Adrenal gland (tissue), 5 donors: Measurements from ENCODE around the gene SPINT1.

ENCODE experiments used
- CTCF ChIP-seq, 6 experiments: fragments of 450-650 bp in 4 of 6; fragments of 200-600 bp in 2 of 6; sonication (generic) in 1 of 6; IDR thresholded peaks; 1 replicate in 5 of 6; 2 replicates in 1 of 6; pipeline versions ENCODE4 v1.5.1 to v1.8.0; 2016 to 2021; ENCODE audit warnings: antibody characterized with exemption in 6 of 6, mild to moderate bottlenecking in 2 of 6, moderate library complexity in 1 of 6
- POLR2A ChIP-seq, 2 donors: fragments of 450-650 bp; IDR thresholded peaks; one replicate each; pipeline ENCODE4 v1.6.1; 2017; ENCODE audit warnings: antibody characterized with exemption in 2 of 2, mild to moderate bottlenecking in 2 of 2, moderate library complexity in 1 of 2
- donor health status: DM: no; HTN: no; CAD: no.

- no peak for TF ChIP-seq POLR2A (IDR thresholded peaks at IDR 0.05)
- TF ChIP-seq CTCF (IDR thresholded peaks at IDR 0.05): no peak
Observed at GRCh38 chr15:40831861-40832260, 12.0 kb upstream of the SPINT1 start.
